RPMI7951 (cell line): Measurements from ENCODE around the gene NPIPB12. TPM values are rescaled to one million over a fixed set of nuclear protein-coding genes. Genes with fewer than 3 reads are reported as not detected.
"Not testable (repeated sequence)": the region's sequence is repeated elsewhere in the genome, so short reads cannot be mapped to it uniquely, and the experiment has no call there.

Experiments
- DNase-seq: peaks from one replicate; pipeline ENCODE4 v3.0.0-alpha.2; 2012; ENCODE audit warnings: low read depth
- total RNA-seq: library from RNA; depleted of rRNA; stranded (reverse); fragments of >200 nt; shearing (Covaris generic); gene quantifications from 2 replicates; pipeline ENCODE4 v1.2.3, GENCODE V29; 2014; rRNA removed

NPIPB12 gene
- total RNA-seq: 1.2 and 1.3 TPM in 2 replicates

- not testable (repeated sequence) for DNase-seq
Measured at GRCh38 chr16:29506308-29506707, at the start of gene NPIPB12. Gene NPIPB12, minus strand, starts transcription at chr16:29506408.

- not testable (repeated sequence) for DNase-seq
Measured at GRCh38 chr16:29521520-29521919, 15.3 kb upstream of the NPIPB12 start.

- not testable (repeated sequence) for DNase-seq
Measured at GRCh38 chr16:29482276-29482675, 23.9 kb downstream of the NPIPB12 start.

GRCh38 chr16:29472065-29472464 lies 34.1 kb downstream of the NPIPB12 start:
- not testable (repeated sequence) for DNase-seq

- DNase-seq: not testable (repeated sequence)
Measured at GRCh38 chr16:29469660-29470059, 36.5 kb downstream of the NPIPB12 start.

- DNase-seq: not testable (repeated sequence)
Measured at GRCh38 chr16:29467654-29468366, 38.4 kb downstream of the NPIPB12 start.

GRCh38 chr16:29466904-29467303 lies 39.3 kb downstream of the NPIPB12 start:
- DNase-seq: not testable (repeated sequence)

GRCh38 chr16:29465985-29466824 lies 40.0 kb downstream of the NPIPB12 start:
- not testable (repeated sequence) for DNase-seq

GRCh38 chr16:29460647-29461030 lies 45.6 kb downstream of the NPIPB12 start:
- DNase-seq: not testable (repeated sequence)

GRCh38 chr16:29459706-29460646 lies 46.2 kb downstream of the NPIPB12 start, which contains the start of gene SULT1A4:
Gene SULT1A4, plus strand, starts transcription at chr16:29459913. Its CDS starts 1,473 bp downstream, at chr16:29461386.
- not testable (repeated sequence) for DNase-seq

GRCh38 chr16:29457660-29458059 lies 48.5 kb downstream of the NPIPB12 start:
- DNase-seq: not testable (repeated sequence)

GRCh38 chr16:29454828-29455227 lies 51.4 kb downstream of the NPIPB12 start:
- not testable (repeated sequence) for DNase-seq

- not testable (repeated sequence) for DNase-seq
Measured at GRCh38 chr16:29454269-29454668, 51.9 kb downstream of the NPIPB12 start, which contains the start of the genes BOLA2 and SLX1B. Gene BOLA2, minus strand, starts transcription at chr16:29454351. Its CDS starts 98 bp downstream, at chr16:29454253. Gene SLX1B, plus strand, starts transcription at chr16:29454533.

GRCh38 chr16:29453754-29454153 lies 52.5 kb downstream of the NPIPB12 start:
- DNase-seq: not testable (repeated sequence)

Other genes with a start within 250 kb of the NPIPB12 start
- 0.10 and 0.12 TPM in 2 replicates for gene NPIPB11, start 99.7 kb downstream of the NPIPB12 start, total RNA-seq
- 19.3 and 23.2 TPM in 2 replicates for gene BOLA2, start 52.1 kb downstream of the NPIPB12 start, total RNA-seq
- 15.0 and 17.2 TPM in 2 replicates for gene SLX1B, start 51.9 kb downstream of the NPIPB12 start, total RNA-seq
- 0.20 and 2.9 TPM in 2 replicates for gene SULT1A4, start 46.5 kb downstream of the NPIPB12 start, total RNA-seq
- gene SPN, start 156.8 kb upstream of the NPIPB12 start, total RNA-seq: 0.20 TPM in 1 of 2 replicates, not detected in the other
- gene QPRT, start 172.8 kb upstream of the NPIPB12 start, total RNA-seq: 18.4 and 23.7 TPM in 2 replicates
- 0.10 TPM in 1 of 2 replicates, not detected in the other for gene C16orf54, start 239.6 kb upstream of the NPIPB12 start, total RNA-seq